H9 (cell line): ENCODE measurements around the gene SNX22. TPM values are rescaled to one million over a fixed set of nuclear protein-coding genes. Genes with fewer than 3 reads are reported as not detected.

Experiments used
- DNase-seq: peaks from one replicate; pipeline ENCODE4 v3.0.0-alpha.2; 2017
- H2AFZ ChIP-seq: one replicate; pipeline ENCODE4 v1.6.1; 2013; ENCODE audit warnings: mild to moderate bottlenecking, low read length, control low read depth, moderate library complexity
- H2AK5ac ChIP-seq: 2 replicates; pipeline ENCODE4 v1.6.1; 2013; ENCODE audit warnings: low read length, control low read depth, mixed read lengths; ENCODE audit not compliant: insufficient read length
- H2BK120ac ChIP-seq: one replicate; pipeline ENCODE4 v1.6.1; 2013; ENCODE audit warnings: low read depth, mild to moderate bottlenecking, low read length, control low read depth, inconsistent platforms; ENCODE audit not compliant: poor library complexity, severe bottlenecking
- H2BK12ac ChIP-seq: 2 replicates; pipeline ENCODE4 v1.6.1; 2013; ENCODE audit warnings: low read length, control low read depth, mixed read lengths, low read depth; ENCODE audit not compliant: insufficient read length
- H2BK15ac ChIP-seq: 2 replicates; pipeline ENCODE4 v1.6.1; 2013; ENCODE audit warnings: low read depth, low read length, control low read depth
- H2BK20ac ChIP-seq: one replicate; pipeline ENCODE4 v1.6.1; 2013; ENCODE audit warnings: low read depth, mild to moderate bottlenecking, low read length, control low read depth, inconsistent platforms; ENCODE audit not compliant: poor library complexity, severe bottlenecking
- H2BK5ac ChIP-seq: 2 replicates; pipeline ENCODE4 v1.6.1; 2013; ENCODE audit warnings: low read length, control low read depth, mixed read lengths; ENCODE audit not compliant: insufficient read length
- H3K14ac ChIP-seq: 2 replicates; pipeline ENCODE4 v1.6.1; 2013; ENCODE audit warnings: low read length, control low read depth; ENCODE audit not compliant: insufficient read depth
- H3K18ac ChIP-seq: 2 replicates; pipeline ENCODE4 v1.6.1; 2013; ENCODE audit warnings: low read depth, mild to moderate bottlenecking, mixed read lengths, low read length, control low read depth; ENCODE audit not compliant: insufficient read length
- H3K23ac ChIP-seq: 2 replicates; pipeline ENCODE4 v1.6.1; 2013; ENCODE audit warnings: low read length, control low read depth, mixed read lengths, low read depth; ENCODE audit not compliant: insufficient read length
- H3K23me2 ChIP-seq: 2 replicates; pipeline ENCODE4 v1.6.1; 2013; ENCODE audit warnings: low read depth, mild to moderate bottlenecking, mixed read lengths, low read length, control low read depth; ENCODE audit not compliant: insufficient read length, poor library complexity, severe bottlenecking
- H3K27ac ChIP-seq: 2 replicates; pipeline ENCODE4 v1.5.1; 2013; ENCODE audit warnings: low read length, control low read depth, mixed read lengths, low read depth; ENCODE audit not compliant: insufficient read length
- H3K27me3 ChIP-seq: 2 replicates; pipeline ENCODE4 v1.6.1; 2013; ENCODE audit warnings: low read length, control low read depth, inconsistent platforms; ENCODE audit not compliant: insufficient read depth
- H3K4ac ChIP-seq: 2 replicates; pipeline ENCODE4 v1.6.1; 2013; ENCODE audit warnings: low read depth, mild to moderate bottlenecking, control low read depth, inconsistent platforms, low read length, moderate library complexity
- H3K4me1 ChIP-seq: 2 replicates; pipeline ENCODE4 v1.6.1; 2013; ENCODE audit warnings: low read length, control low read depth, inconsistent platforms; ENCODE audit not compliant: insufficient read depth
- H3K4me2 ChIP-seq: 2 replicates; pipeline ENCODE4 v1.6.1; 2013; ENCODE audit warnings: low read length, control low read depth, mixed read lengths; ENCODE audit not compliant: insufficient read length, insufficient read depth
- H3K56ac ChIP-seq: 2 replicates; pipeline ENCODE4 v1.6.1; 2013; ENCODE audit warnings: low read depth, mild to moderate bottlenecking, mixed read lengths, low read length, control low read depth; ENCODE audit not compliant: insufficient read length
- H3K79me1 ChIP-seq: 2 replicates; pipeline ENCODE4 v1.6.1; 2013; ENCODE audit warnings: low read depth, mild to moderate bottlenecking, moderate library complexity, low read length, control low read depth, inconsistent platforms; ENCODE audit not compliant: insufficient read depth, poor library complexity, severe bottlenecking
- H3K79me2 ChIP-seq: 2 replicates; pipeline ENCODE4 v1.6.1; 2013; ENCODE audit warnings: low read length, control low read depth, inconsistent platforms; ENCODE audit not compliant: insufficient read depth
- H3K9ac ChIP-seq: 2 replicates; pipeline ENCODE4 v1.6.1; 2013; ENCODE audit warnings: low read length, control low read depth, mixed read lengths; ENCODE audit not compliant: insufficient read length; ENCODE audit errors: extremely low read depth
- H3K9me3 ChIP-seq: one replicate; pipeline ENCODE4 v1.6.1; 2013; ENCODE audit warnings: low read depth, low read length, inconsistent platforms; ENCODE audit not compliant: control insufficient read depth
- H3T11ph ChIP-seq: one replicate; pipeline ENCODE4 v1.6.1; 2013; ENCODE audit warnings: mild to moderate bottlenecking, low read length, control low read depth, inconsistent platforms
- H4K20me1 ChIP-seq: one replicate; pipeline ENCODE4 v1.6.1; 2013; ENCODE audit not compliant: control insufficient read depth, insufficient read length, insufficient read depth
- H4K5ac ChIP-seq: 2 replicates; pipeline ENCODE4 v1.6.1; 2013; ENCODE audit warnings: low read depth, mild to moderate bottlenecking, mixed read lengths, low read length, control low read depth; ENCODE audit not compliant: insufficient read length
- H4K8ac ChIP-seq: replicated peaks from 2 replicates; pipeline ENCODE4 v1.6.1; 2013; ENCODE audit warnings: low read length, control low read depth, mixed read lengths, low read depth; ENCODE audit not compliant: insufficient read length
- H4K91ac ChIP-seq: 2 replicates; pipeline ENCODE4 v1.6.1; 2013; ENCODE audit warnings: low read depth, mild to moderate bottlenecking, moderate library complexity, mixed read lengths, low read length, control low read depth; ENCODE audit not compliant: insufficient read length
- H3K27ac Mint-ChIP-seq, 3 experiments: 2 replicates in 2 of 3; 3 replicates in 1 of 3; pipeline ENCODE4 v1.8.0; 2020 to 2021; ENCODE audit warnings: mixed read lengths in 3 of 3, mild to moderate bottlenecking in 1 of 3, moderate library complexity in 1 of 3
- H3K27me3 Mint-ChIP-seq: 2 replicates; pipeline ENCODE4 v1.8.0; 2021; ENCODE audit warnings: low read depth, mild to moderate bottlenecking, moderate library complexity, mixed read lengths
- H3K36me3 Mint-ChIP-seq, 3 experiments: 2 replicates in 2 of 3; 3 replicates in 1 of 3; pipeline ENCODE4 v1.8.0; 2020 to 2021; ENCODE audit warnings: low read depth in 3 of 3, mixed read lengths in 3 of 3; ENCODE audit not compliant: insufficient read depth in 1 of 3
- H3K4me1 Mint-ChIP-seq, 2 experiments: 2 replicates each; pipeline ENCODE4 v1.8.0; 2020; ENCODE audit warnings: mixed read lengths in 2 of 2
- H3K4me3 Mint-ChIP-seq, 2 experiments: 2 replicates in 1 of 2; 3 replicates in 1 of 2; pipeline ENCODE4 v1.8.0; 2020 to 2021; ENCODE audit warnings: mild to moderate bottlenecking in 2 of 2, mixed read lengths in 2 of 2, moderate library complexity in 1 of 2
- H3K9me3 Mint-ChIP-seq, 2 experiments: 2 replicates in 1 of 2; 3 replicates in 1 of 2; pipeline ENCODE4 v1.8.0; 2020; ENCODE audit warnings: mild to moderate bottlenecking in 2 of 2, mixed read lengths in 2 of 2, moderate library complexity in 1 of 2
- CTCF ChIP-seq: fragments of 200-600 bp; sonication (generic); conservative IDR thresholded peaks from 3 replicates; pipeline ENCODE4 v1.8.0; 2021; ENCODE audit warnings: antibody characterized with exemption, mild to moderate bottlenecking
- WGBS: extraction: QIAGEN DNeasy Blood & Tissue Kit; methylation state at CpG from one replicate; pipeline ENCODE4 v1.1.7; 2013; ENCODE audit warnings: missing lambda C conversion rate, low lambda C conversion rate, mixed read lengths; ENCODE audit not compliant: insufficient read length; ENCODE audit errors: extremely low coverage; 5-methylcytosine and 5-hydroxymethylcytosine counted together
- total RNA-seq: library from RNA; stranded (reverse); gene quantifications from 2 replicates; pipeline ENCODE4 v1.2.1, GENCODE V29; 2021

Gene SNX22
- total RNA-seq, 1 experiment from 2014 or later: 4.8 TPM

GRCh38 chr15:64122444-64122843 lies 29.1 kb upstream of the SNX22 start:
- H3K23me2 ChIP-seq: no peaks in the 10 kb centered on the region
- no peaks in the 10 kb centered on the region for H3K27me3 ChIP-seq
- no peak overlapping the region for H2BK20ac ChIP-seq
- no peak overlapping the region for H3K27ac ChIP-seq
- H2BK12ac ChIP-seq: no peak overlapping the region
- no peak overlapping the region for H3K27ac Mint-ChIP-seq
- no peak for DNase-seq
- no peak overlapping the region for H3T11ph ChIP-seq
- H4K91ac ChIP-seq: no peak overlapping the region
- H3K56ac ChIP-seq: no peak overlapping the region
- TF ChIP-seq CTCF: no peak
- no peaks in the 10 kb centered on the region for H3K79me1 ChIP-seq
- no peak overlapping the region for H2AFZ ChIP-seq
- H3K9me3 ChIP-seq: no peaks in the 10 kb centered on the region
- no peak overlapping the region for H3K14ac ChIP-seq
- H3K23ac ChIP-seq: no peak overlapping the region
- no peak overlapping the region for H2BK5ac ChIP-seq
- H3K4me3 Mint-ChIP-seq: no peak overlapping the region
- no CpG with 5 or more reads among the region's 1 CpG for WGBS
- no peak overlapping the region for H4K5ac ChIP-seq
- no peak overlapping the region for H3K18ac ChIP-seq
- H2BK120ac ChIP-seq: no peak overlapping the region
- H3K36me3 Mint-ChIP-seq: peaks cover 5 to 56% (median 30%) of the 10 kb centered on the region in 3 experiments; a peak in 6 of 7 replicates
- H2AK5ac ChIP-seq: no peak overlapping the region
- no peaks in the 10 kb centered on the region for H3K79me2 ChIP-seq
- no peak overlapping the region for H2BK15ac ChIP-seq
- no peaks in the 10 kb centered on the region for H3K4me1 ChIP-seq
- no peak overlapping the region for H3K4me2 ChIP-seq
- H3K9ac ChIP-seq: no peak overlapping the region
- H3K27me3 Mint-ChIP-seq: no peaks in the 10 kb centered on the region
- H3K4me1 Mint-ChIP-seq: no peaks in the 10 kb centered on the region
- H4K8ac ChIP-seq: no peak overlapping the region
- no peak overlapping the region for H3K4ac ChIP-seq
- H3K9me3 Mint-ChIP-seq: no peaks in the 10 kb centered on the region
- H4K20me1 ChIP-seq: no peaks in the 10 kb centered on the region
